GM12864 (cell line): ENCODE measurements around the gene IMPA2.

Source experiments
- DNase-seq: peaks from one replicate; pipeline ENCODE4 v3.0.0-alpha.2; 2011; ENCODE audit warnings: low read depth
- H3K4me3 ChIP-seq: 2 replicates; pipeline ENCODE4 v1.5.1; 2011; ENCODE audit warnings: mild to moderate bottlenecking, low read depth, low read length, control low read depth
- CTCF ChIP-seq: IDR thresholded peaks from 2 replicates; pipeline ENCODE4 v1.5.1; 2011; ENCODE audit warnings: low read depth, mild to moderate bottlenecking, moderate library complexity, low read length, control low read depth, inconsistent platforms; ENCODE audit errors: missing control alignments

The IMPA2 gene

GRCh38 chr18:12009581-12010140 is 28.4 kb downstream of the IMPA2 start:
- no peak overlapping the region for H3K4me3 ChIP-seq
- DNase-seq: no peak
- TF ChIP-seq CTCF: no peak

GRCh38 chr18:12010187-12010802 is 29.0 kb downstream of the IMPA2 start:
- DNase-seq: no peak
- H3K4me3 ChIP-seq: no peak overlapping the region
- no peak for TF ChIP-seq CTCF

- TF ChIP-seq CTCF: no peak
- no peak for DNase-seq
- H3K4me3 ChIP-seq: no peak overlapping the region
These were observed 30.1 kb downstream of the IMPA2 start for GRCh38 chr18:12011199-12011956.

- TF ChIP-seq CTCF: no peak
- H3K4me3 ChIP-seq: no peak overlapping the region
- no peak for DNase-seq
These were observed 30.7 kb downstream of the IMPA2 start for GRCh38 chr18:12011957-12012549.

- DNase-seq: no peak
These were observed 31.4 kb downstream of the IMPA2 start for GRCh38 chr18:12012697-12013096.

More at GRCh38 chr18:12012697-12013096, 31.4 kb downstream of the IMPA2 start:
- TF ChIP-seq CTCF: no peak
- no peak overlapping the region for H3K4me3 ChIP-seq
